ENCODE measurements around the gene SLC37A1.

DNA sequence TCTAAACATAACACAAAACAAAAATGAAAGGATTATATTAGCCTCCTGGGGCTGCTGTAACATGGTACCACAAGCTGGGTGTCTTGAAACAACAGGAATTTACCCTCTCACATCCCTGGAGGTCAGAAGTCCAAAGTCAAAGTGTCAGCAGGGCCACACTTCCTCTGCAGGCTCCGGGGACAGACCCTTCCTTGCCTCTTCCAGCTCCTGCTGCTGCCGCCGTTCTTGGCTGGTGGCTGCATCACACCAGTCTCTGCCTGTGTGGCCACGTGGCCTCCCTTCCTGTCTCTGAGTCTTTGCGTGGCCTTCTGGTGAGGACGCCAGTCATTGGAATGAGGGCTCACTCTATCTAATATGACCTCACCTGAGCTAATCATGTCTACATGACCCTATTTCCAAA is 8.2 kb downstream of the SLC37A1 start:
- TF ChIP-seq ATF2 (tag by site-specific recombination; IDR thresholded peaks at IDR 0.05; ENCODE audit: low read depth) (no peak), CTCF (tag by site-specific recombination; IDR thresholded peaks at IDR 0.05) (no peak), ZNF211 (tag by site-specific recombination; IDR thresholded peaks at IDR 0.05; ENCODE audit: low read depth) (no peak), ZNF121 (tag by site-specific recombination; IDR thresholded peaks at IDR 0.05) (no peak), HOXC10 (CRISPR knock-in tag; IDR thresholded peaks at IDR 0.05) (no peak), ZNF791 (tag by site-specific recombination; IDR thresholded peaks at IDR 0.05) (no peak), TCF7L2 (IDR thresholded peaks at IDR 0.05; ENCODE audit: borderline replicate concordance, low read depth, low read length) (no peak), SETDB1 (IDR thresholded peaks at IDR 0.05; ENCODE audit: insufficient read length, low read length) (no peak), ZNF660 (tag by site-specific recombination; IDR thresholded peaks at IDR 0.05) (no peak), ZNF555 (tag by site-specific recombination; conservative IDR thresholded peaks at IDR 0.05) (no peak)
- TF ChIP-seq, protein P1, sequence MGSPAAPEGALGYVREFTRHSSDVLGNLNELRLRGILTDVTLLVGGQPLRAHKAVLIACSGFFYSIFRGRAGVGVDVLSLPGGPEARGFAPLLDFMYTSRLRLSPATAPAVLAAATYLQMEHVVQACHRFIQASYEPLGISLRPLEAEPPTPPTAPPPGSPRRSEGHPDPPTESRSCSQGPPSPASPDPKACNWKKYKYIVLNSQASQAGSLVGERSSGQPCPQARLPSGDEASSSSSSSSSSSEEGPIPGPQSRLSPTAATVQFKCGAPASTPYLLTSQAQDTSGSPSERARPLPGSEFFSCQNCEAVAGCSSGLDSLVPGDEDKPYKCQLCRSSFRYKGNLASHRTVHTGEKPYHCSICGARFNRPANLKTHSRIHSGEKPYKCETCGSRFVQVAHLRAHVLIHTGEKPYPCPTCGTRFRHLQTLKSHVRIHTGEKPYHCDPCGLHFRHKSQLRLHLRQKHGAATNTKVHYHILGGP (tag by site-specific recombination; IDR thresholded peaks at IDR 0.05), result no peak
